HFFc6 (cell line): ENCODE results near the gene JAK1. TPM values are rescaled to one million over a fixed set of nuclear protein-coding genes. Genes with fewer than 3 reads are reported as not detected.

Experiments
- DNase-seq: peaks from one replicate; pipeline ENCODE4 v3.0.0-alpha.2; 2018
- H3K27ac Mint-ChIP-seq: 2 replicates; pipeline ENCODE4 v1.8.0; 2020; ENCODE audit warnings: mild to moderate bottlenecking, mixed read lengths
- H3K27me3 Mint-ChIP-seq: 2 replicates; pipeline ENCODE4 v1.8.0; 2021; ENCODE audit warnings: mild to moderate bottlenecking, moderate library complexity, mixed read lengths; ENCODE audit not compliant: insufficient read depth
- H3K36me3 Mint-ChIP-seq: 2 replicates; pipeline ENCODE4 v1.8.0; 2021; ENCODE audit warnings: low read depth, mixed read lengths
- H3K4me1 Mint-ChIP-seq: 2 replicates; pipeline ENCODE4 v1.8.0; 2020; ENCODE audit warnings: low read depth, mixed read lengths
- H3K4me3 Mint-ChIP-seq: 2 replicates; pipeline ENCODE4 v1.8.0; 2020; ENCODE audit warnings: mild to moderate bottlenecking, moderate library complexity, mixed read lengths
- H3K9me3 Mint-ChIP-seq: 2 replicates; pipeline ENCODE4 v1.8.0; 2020; ENCODE audit warnings: mild to moderate bottlenecking, mixed read lengths
- CTCF ChIP-seq: fragments of 200-600 bp; sonication (generic); IDR thresholded peaks from 2 replicates; pipeline ENCODE4 v1.5.0; 2021; ENCODE audit warnings: antibody characterized with exemption, mild to moderate bottlenecking
- total RNA-seq, 6 experiments: library from RNA; stranded (reverse); fragmentation: NEBNext Ultra II Directional; extraction: Animal tissue kit (Norgen Biotek cat#: 25700); gene quantifications; 2 replicates in 1 of 6; 3 replicates in 5 of 6; pipeline ENCODE4 v1.2.3, GENCODE V29; 2021

The JAK1 gene
- total RNA-seq, 6 experiments from 2014 or later = 90.0 to 104 (median 98.3) TPM

- peaks cover 50% of the 10 kb centered on the region for H3K4me1 Mint-ChIP-seq
- H3K27me3 Mint-ChIP-seq = no peaks in the 10 kb centered on the region
- no peaks in the 10 kb centered on the region for H3K9me3 Mint-ChIP-seq
- no peak overlapping the region for H3K4me3 Mint-ChIP-seq
- TF ChIP-seq CTCF = no peak
- no peak overlapping the region for H3K27ac Mint-ChIP-seq
- DNase-seq = no peak
- peaks cover 5% of the 10 kb centered on the region for H3K36me3 Mint-ChIP-seq
Measured at GRCh38 chr1:64960731-64961130, 5.6 kb downstream of the JAK1 start.

- Mint-ChIP-seq H3K4me1 (peaks cover 46% of the 10 kb centered on the region), H3K27me3 (no peaks in the 10 kb centered on the region), H3K9me3 (no peaks in the 10 kb centered on the region), H3K4me3 (no peak overlapping the region), H3K27ac (no peak overlapping the region), H3K36me3 (peaks cover 5% of the 10 kb centered on the region)
- TF ChIP-seq CTCF = no peak
- DNase-seq = no peak
Measured at GRCh38 chr1:64959986-64960385, 6.4 kb downstream of the JAK1 start.

- no peak overlapping the region for H3K4me3 Mint-ChIP-seq
- no peaks in the 10 kb centered on the region for H3K9me3 Mint-ChIP-seq
- H3K36me3 Mint-ChIP-seq = peaks cover 5% of the 10 kb centered on the region
- no peak for DNase-seq
- H3K27me3 Mint-ChIP-seq = no peaks in the 10 kb centered on the region
- no peak for TF ChIP-seq CTCF
- peaks cover 28% of the 10 kb centered on the region for H3K4me1 Mint-ChIP-seq
- no peak overlapping the region for H3K27ac Mint-ChIP-seq
Measured at GRCh38 chr1:64956733-64957441, 9.5 kb downstream of the JAK1 start.

- Mint-ChIP-seq H3K27me3 (no peaks in the 10 kb centered on the region), H3K4me3 (no peak overlapping the region), H3K9me3 (no peaks in the 10 kb centered on the region), H3K36me3 (no peaks in the 10 kb centered on the region), H3K27ac (no peak overlapping the region), H3K4me1 (peaks cover 20% of the 10 kb centered on the region)
- DNase-seq = no peak
- no peak for TF ChIP-seq CTCF
Measured at GRCh38 chr1:64956010-64956640, 10.2 kb downstream of the JAK1 start.

GRCh38 chr1:64955097-64956009 is 11.0 kb downstream of the JAK1 start:
- TF ChIP-seq CTCF = no peak
- Mint-ChIP-seq H3K4me3 (no peak overlapping the region), H3K4me1 (peaks cover 17% of the 10 kb centered on the region), H3K27me3 (no peaks in the 10 kb centered on the region), H3K27ac (no peak overlapping the region), H3K9me3 (no peaks in the 10 kb centered on the region), H3K36me3 (no peaks in the 10 kb centered on the region)
- no peak for DNase-seq
